Esophagus squamous epithelium (tissue), 5 donors: ENCODE measurements around the gene LRRN2. TPM values are rescaled to one million over a fixed set of nuclear protein-coding genes. Genes with fewer than 3 reads are reported as not detected.

Experiments used
- DNase-seq: peaks from one replicate; lab custom pipeline; 2025; lab: John Stamatoyannopoulos, UW
- H3K27ac ChIP-seq, 4 donors: fragments of 200-600 bp; sonication (generic); one replicate each; pipeline ENCODE4 v1.5.1; 2016 to 2019; ENCODE audit warnings: mild to moderate bottlenecking in 1 of 4
- H3K27me3 ChIP-seq, 4 donors: fragments of 200-600 bp; sonication (generic); 1 replicate in 3 of 4; 2 replicates in 1 of 4; pipeline versions ENCODE4 v1.5.1 to v1.6.0; 2017 to 2021; ENCODE audit warnings: antibody characterized with exemption in 1 of 4
- H3K36me3 ChIP-seq, 3 donors: fragments of 200-600 bp; sonication (generic); one replicate each; pipeline ENCODE4 v1.5.1; 2016 to 2019
- H3K4me1 ChIP-seq, 3 donors: fragments of 200-600 bp; sonication (generic); one replicate each; pipeline ENCODE4 v1.5.1; 2017 to 2019
- H3K4me3 ChIP-seq, 4 donors: fragments of 200-600 bp; sonication (generic); 1 replicate in 3 of 4; 2 replicates in 1 of 4; pipeline ENCODE4 v1.5.1; 2016 to 2019; ENCODE audit warnings: mild to moderate bottlenecking in 2 of 4, moderate library complexity in 1 of 4
- H3K9me3 ChIP-seq, 3 donors: fragments of 200-600 bp; sonication (generic); one replicate each; pipeline ENCODE4 v1.5.1; 2016 to 2019
- POLR2A ChIP-seq, 4 donors: fragments of 450-650 bp; IDR thresholded peaks; one replicate each; pipeline ENCODE4 v1.6.1; 2017; ENCODE audit warnings: antibody characterized with exemption in 4 of 4, mild to moderate bottlenecking in 4 of 4, moderate library complexity in 3 of 4
- WGBS, 2 donors: methylation state at CpG; one replicate each; pipeline ENCODE4 v1.1.5; 2018; 5-methylcytosine and 5-hydroxymethylcytosine counted together
- intact Hi-C: fragments of 100-400 bp; cut with DNase I; formaldehyde crosslinking; loops from one replicate; pipeline ENCODE4 v1.15.0; 2022
- total RNA-seq, 4 donors: library from RNA; depleted of rRNA; stranded (reverse); fragments of >200 nt; gene quantifications; one replicate each; pipeline ENCODE4 v1.1.0, GENCODE V29; 2016
- TF ChIP-seq, protein P1 (sequence below), 6 experiments: fragments of 450-650 bp in 4 of 6; fragments of 200-600 bp in 2 of 6; sonication (generic) in 2 of 6; IDR thresholded peaks; one replicate each; pipeline ENCODE4 v1.5.1; 2016 to 2019; ENCODE audit warnings: antibody characterized with exemption in 6 of 6, mild to moderate bottlenecking in 4 of 6, moderate library complexity in 4 of 6
- donor health status: DM: yes; HTN: yes; CAD: no.

LRRN2 gene
- total RNA-seq, 4 donors from 2014 or later: 0.18 to 1.8 (median 1.5) TPM

DNA sequence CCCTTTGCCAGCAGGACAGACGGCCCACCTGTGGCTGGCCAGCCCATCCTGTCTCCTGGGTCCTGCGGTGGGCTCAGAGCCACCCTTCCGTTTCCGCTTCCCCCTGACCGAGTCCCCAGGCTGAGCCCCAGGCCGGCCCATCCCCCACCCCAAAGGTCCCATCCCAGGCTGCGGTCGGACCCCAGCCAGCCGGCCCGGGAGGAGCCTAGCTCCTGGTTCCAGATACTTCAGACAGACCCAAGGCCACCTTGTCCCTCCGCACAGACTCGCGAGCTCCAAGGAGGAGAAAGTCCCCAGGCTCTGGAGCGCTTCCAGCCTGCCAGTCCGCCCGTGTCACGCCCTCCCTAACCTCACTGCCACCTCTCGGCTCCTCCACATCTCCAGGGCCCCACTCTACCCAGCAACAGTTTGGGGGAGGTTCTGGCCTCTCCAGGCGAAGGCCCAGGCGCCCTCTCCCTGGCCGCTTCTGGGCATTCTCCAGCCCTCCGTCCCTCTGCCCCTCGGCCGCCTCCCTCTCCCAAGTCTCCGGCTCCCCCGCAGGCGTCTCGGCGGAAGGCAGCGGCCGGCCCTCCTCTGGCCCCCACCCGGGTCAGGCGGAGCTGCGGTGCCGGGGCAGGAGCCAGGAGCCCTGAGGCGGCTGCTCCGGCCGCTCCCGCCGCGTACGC is 835 bp downstream of the LRRN2 start:
- Histone ChIP-seq H3K27me3 (peaks cover 0 to 76% (median 0%) of the 10 kb centered on the region in 4 donors), H3K9me3 (no peaks in the 10 kb centered on the region), H3K27ac (peak overlapping the region in 1 of 4 donors; percentile 29), H3K36me3 (no peaks in the 10 kb centered on the region), H3K4me3 (peak overlapping the region; percentile 35 to 69 (median 48)), H3K4me1 (peaks cover 4 to 22% (median 13%) of the 10 kb centered on the region in 3 donors)
- no peak for TF ChIP-seq POLR2A (IDR thresholded peaks at IDR 0.05)
- TF ChIP-seq, protein P1, sequence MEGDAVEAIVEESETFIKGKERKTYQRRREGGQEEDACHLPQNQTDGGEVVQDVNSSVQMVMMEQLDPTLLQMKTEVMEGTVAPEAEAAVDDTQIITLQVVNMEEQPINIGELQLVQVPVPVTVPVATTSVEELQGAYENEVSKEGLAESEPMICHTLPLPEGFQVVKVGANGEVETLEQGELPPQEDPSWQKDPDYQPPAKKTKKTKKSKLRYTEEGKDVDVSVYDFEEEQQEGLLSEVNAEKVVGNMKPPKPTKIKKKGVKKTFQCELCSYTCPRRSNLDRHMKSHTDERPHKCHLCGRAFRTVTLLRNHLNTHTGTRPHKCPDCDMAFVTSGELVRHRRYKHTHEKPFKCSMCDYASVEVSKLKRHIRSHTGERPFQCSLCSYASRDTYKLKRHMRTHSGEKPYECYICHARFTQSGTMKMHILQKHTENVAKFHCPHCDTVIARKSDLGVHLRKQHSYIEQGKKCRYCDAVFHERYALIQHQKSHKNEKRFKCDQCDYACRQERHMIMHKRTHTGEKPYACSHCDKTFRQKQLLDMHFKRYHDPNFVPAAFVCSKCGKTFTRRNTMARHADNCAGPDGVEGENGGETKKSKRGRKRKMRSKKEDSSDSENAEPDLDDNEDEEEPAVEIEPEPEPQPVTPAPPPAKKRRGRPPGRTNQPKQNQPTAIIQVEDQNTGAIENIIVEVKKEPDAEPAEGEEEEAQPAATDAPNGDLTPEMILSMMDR (IDR thresholded peaks at IDR 0.05): no peak
- 0% methylated on average over 2 to 3 of the region's 42 CpGs for WGBS, 2 donors
- intact Hi-C loops: no loop called here
- DNase-seq: no peak

DNA sequence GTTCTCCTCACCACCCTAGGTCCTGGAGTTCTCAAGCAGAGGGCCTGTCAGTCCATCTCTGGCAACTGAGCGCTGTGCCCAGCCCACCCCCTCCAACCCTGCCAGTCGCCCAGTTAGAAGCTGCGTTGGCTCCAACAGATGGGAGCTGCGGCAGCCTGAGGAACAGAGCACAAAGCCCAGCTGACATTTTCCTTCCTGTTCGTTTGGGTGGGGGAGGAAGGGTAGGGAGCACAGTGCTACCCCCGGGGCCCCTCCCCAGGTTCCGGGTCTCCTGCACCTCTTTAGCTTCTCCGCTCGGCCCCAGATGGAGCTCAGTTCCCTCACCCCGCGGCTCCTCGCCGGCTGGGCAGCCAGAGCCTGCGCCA is 1.4 kb downstream of the LRRN2 start:
- Histone ChIP-seq H3K27me3 (peaks cover 0 to 71% (median 0%) of the 10 kb centered on the region in 4 donors), H3K27ac (no peak overlapping the region), H3K36me3 (no peaks in the 10 kb centered on the region), H3K9me3 (no peaks in the 10 kb centered on the region), H3K4me1 (peaks cover 4 to 22% (median 13%) of the 10 kb centered on the region in 3 donors), H3K4me3 (peak overlapping the region in 3 of 4 donors; percentile 40 to 69 (median 56))
- no peak for TF ChIP-seq POLR2A (IDR thresholded peaks at IDR 0.05)
- TF ChIP-seq, protein P1 (IDR thresholded peaks at IDR 0.05): no peak
- no peak for DNase-seq
- intact Hi-C loops: no loop called here
- 42% methylated on average over 7 of the region's 14 CpGs; no CpG with 5 or more reads in 1 of the 2 donors for WGBS, 2 donors

DNA sequence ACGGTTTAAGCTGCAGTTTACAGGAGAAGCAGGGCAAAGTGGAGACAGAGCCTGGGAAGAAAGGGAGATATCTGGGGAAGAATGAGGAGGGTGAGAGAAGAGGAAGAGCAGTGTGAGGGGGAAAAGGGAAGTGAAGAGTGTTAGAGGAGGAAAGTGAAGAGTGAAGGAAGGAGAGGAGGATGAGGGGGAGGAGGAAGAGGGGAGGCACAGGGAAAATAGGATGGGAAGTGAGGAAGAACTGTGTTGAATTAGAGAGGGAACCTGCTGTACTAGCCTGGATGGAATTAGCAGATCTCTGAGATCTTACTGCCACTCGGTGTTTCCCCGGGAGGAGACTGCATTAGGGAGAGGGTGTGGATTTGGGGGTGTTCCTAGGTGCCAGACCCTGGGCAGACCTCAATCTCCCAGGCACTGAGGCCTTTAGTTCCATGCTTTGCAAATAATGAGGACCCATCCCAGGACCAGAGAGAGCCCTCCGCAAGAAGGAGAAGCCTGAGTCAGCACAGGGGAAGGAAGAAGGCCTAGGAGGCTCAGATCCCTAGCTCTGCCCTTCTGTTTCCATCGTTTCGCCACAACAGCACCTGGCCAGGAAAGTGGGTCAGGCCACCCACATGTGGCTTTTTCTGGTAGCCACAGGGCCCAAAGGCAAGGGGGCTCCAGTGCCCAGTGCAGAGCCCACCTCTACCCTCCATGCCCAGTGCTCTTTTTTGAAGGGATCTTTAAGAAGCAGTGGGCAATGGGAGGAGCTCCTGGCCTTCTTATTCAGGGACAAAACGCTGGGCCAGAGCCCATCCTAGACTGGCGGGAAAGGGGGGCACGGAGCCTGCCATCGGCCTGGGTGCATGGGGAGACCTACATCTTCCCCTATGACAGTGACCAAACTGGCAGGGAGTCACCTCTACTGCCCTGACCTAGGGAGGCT is 2.0 kb downstream of the LRRN2 start:
- H3K4me3 ChIP-seq: peak overlapping the region in 1 of 4 donors; percentile 56
- no peak overlapping the region for H3K27ac ChIP-seq
- H3K36me3 ChIP-seq: no peaks in the 10 kb centered on the region
- no peak for DNase-seq
- intact Hi-C loops: no loop called here
- H3K4me1 ChIP-seq: peaks cover 4 to 22% (median 13%) of the 10 kb centered on the region in 3 donors
- WGBS, 2 donors: 81 to 92% methylated on average over 3 to 4 of the region's 10 CpGs
- no peaks in the 10 kb centered on the region for H3K9me3 ChIP-seq
- no peak for TF ChIP-seq POLR2A (IDR thresholded peaks at IDR 0.05)
- TF ChIP-seq, protein P1 (IDR thresholded peaks at IDR 0.05): no peak
- H3K27me3 ChIP-seq: peaks cover 0 to 65% (median 0%) of the 10 kb centered on the region in 4 donors

DNA sequence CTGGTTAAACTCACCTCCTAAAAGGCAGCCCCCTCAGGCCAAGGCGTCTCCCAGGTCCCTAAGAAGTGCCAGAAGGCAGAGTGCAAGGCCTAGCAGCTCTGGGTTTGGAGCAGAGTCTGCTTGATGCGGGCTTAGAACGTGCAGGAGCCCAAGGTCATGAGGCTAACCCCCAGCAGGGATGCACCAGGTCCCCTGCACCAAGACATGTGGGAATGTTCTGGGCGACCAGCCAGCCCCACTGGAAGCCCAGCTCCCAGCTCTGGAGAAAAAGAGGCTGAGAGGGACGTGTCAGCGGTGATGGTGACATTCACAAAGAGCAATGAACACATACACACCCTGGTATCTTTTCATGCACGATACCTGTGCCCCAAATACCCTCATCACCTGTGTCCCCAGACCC is 5.1 kb downstream of the LRRN2 start:
- WGBS, 2 donors: 67 to 86% methylated on average over 4 to 7 of the region's 7 CpGs
- DNase-seq: no peak
- intact Hi-C loops: no loop called here

More for the DNA sequence above, 5.1 kb downstream of the LRRN2 start:
- peaks cover 0 to 15% (median 8%) of the 10 kb centered on the region in 3 donors for H3K4me1 ChIP-seq
- H3K27me3 ChIP-seq: peaks cover 0 to 55% (median 0%) of the 10 kb centered on the region in 4 donors
- no peaks in the 10 kb centered on the region for H3K9me3 ChIP-seq
- H3K36me3 ChIP-seq: no peaks in the 10 kb centered on the region
- H3K4me3 ChIP-seq: no peak overlapping the region
- TF ChIP-seq, protein P1 (IDR thresholded peaks at IDR 0.05): no peak
- TF ChIP-seq POLR2A (IDR thresholded peaks at IDR 0.05): no peak
- H3K27ac ChIP-seq: no peak overlapping the region
